Glomerular visceral epithelial cell (primary cell): ENCODE measurements around the gene SSBP2.
"Not testable (repeated sequence)": the region's sequence is repeated elsewhere in the genome, so short reads cannot be mapped to it uniquely, and the experiment has no call there.

Experiments
- DNase-seq: peaks from one replicate; pipeline ENCODE4 v3.0.0-alpha.2; 2016; ENCODE audit errors: extremely low spot score

SSBP2 gene

GRCh38 chr5:81592085-81592484 lies 158.8 kb downstream of the SSBP2 start:
- DNase-seq, result not testable (repeated sequence)

- no peak for DNase-seq
Observed at GRCh38 chr5:81590498-81591384, 160.2 kb downstream of the SSBP2 start.

- DNase-seq, result no peak
Observed at GRCh38 chr5:81579262-81579924, 171.5 kb downstream of the SSBP2 start.

GRCh38 chr5:81577091-81577490 lies 173.8 kb downstream of the SSBP2 start:
- no peak for DNase-seq

GRCh38 chr5:81575924-81576323 lies 175.0 kb downstream of the SSBP2 start:
- DNase-seq, result no peak

GRCh38 chr5:81572201-81572600 lies 178.7 kb downstream of the SSBP2 start:
- DNase-seq, result no peak

GRCh38 chr5:81558188-81558587 lies 192.7 kb downstream of the SSBP2 start:
- DNase-seq, result no peak

- no peak for DNase-seq
Observed at GRCh38 chr5:81556809-81557208, 194.1 kb downstream of the SSBP2 start.

- no peak for DNase-seq
Observed at GRCh38 chr5:81555865-81556264, 195.0 kb downstream of the SSBP2 start.

GRCh38 chr5:81554647-81555046 lies 196.2 kb downstream of the SSBP2 start:
- no peak for DNase-seq

GRCh38 chr5:81553567-81554212 lies 197.2 kb downstream of the SSBP2 start:
- DNase-seq, result no peak

- DNase-seq, result no peak
Observed at GRCh38 chr5:81552852-81553566, 197.9 kb downstream of the SSBP2 start.

GRCh38 chr5:81549123-81549522 lies 201.8 kb downstream of the SSBP2 start:
- no peak for DNase-seq

GRCh38 chr5:81547001-81547400 lies 203.9 kb downstream of the SSBP2 start:
- no peak for DNase-seq

- DNase-seq, result no peak
Observed at GRCh38 chr5:81545911-81546310, 205.0 kb downstream of the SSBP2 start.

GRCh38 chr5:81544351-81545018 lies 206.4 kb downstream of the SSBP2 start:
- DNase-seq, result no peak

GRCh38 chr5:81542242-81542641 lies 208.7 kb downstream of the SSBP2 start:
- no peak for DNase-seq

- DNase-seq, result no peak
Observed at GRCh38 chr5:81537905-81538547, 212.9 kb downstream of the SSBP2 start.

- DNase-seq, result no peak
Observed at GRCh38 chr5:81534441-81534840, 216.5 kb downstream of the SSBP2 start.

GRCh38 chr5:81533629-81534405 lies 217.1 kb downstream of the SSBP2 start:
- no peak for DNase-seq
